ENCODE measurements around the gene WDPCP.

Gene WDPCP

DNA sequence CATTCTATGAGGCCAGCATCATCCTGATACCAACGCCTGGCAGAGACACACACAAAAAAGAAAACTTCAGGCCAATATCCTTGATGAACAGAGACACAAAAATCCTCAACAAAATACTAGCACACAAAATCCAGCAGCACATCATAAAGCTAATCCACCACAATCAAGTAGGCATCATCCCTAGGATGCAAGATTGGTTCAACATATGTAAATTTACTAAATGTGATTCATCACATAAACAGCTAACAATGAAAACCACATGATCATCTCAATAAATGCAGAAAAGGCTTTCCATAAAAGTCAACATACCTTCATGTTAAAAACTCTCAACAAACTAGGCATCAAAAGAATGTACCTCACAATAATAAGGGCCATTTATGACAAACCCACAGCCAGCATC lies 65.3 kb downstream of the WDPCP start:
- no peak overlapping the region for H3K27ac ChIP-seq (ENCODE audit: poor library complexity, severe bottlenecking)
- peaks cover 6% of the 10 kb centered on the region for H3K9me3 ChIP-seq (ENCODE audit: severe bottlenecking)
- H3K27me3 ChIP-seq (ENCODE audit: insufficient read depth, poor library complexity, severe bottlenecking), result no peaks in the 10 kb centered on the region
- ATAC-seq (ENCODE audit: low read depth), result no peak
- no peaks in the 10 kb centered on the region for H3K36me3 ChIP-seq (ENCODE audit: low read depth)
- no peak for TF ChIP-seq CTCF (IDR thresholded peaks at IDR 0.05; ENCODE audit: poor library complexity, severe bottlenecking)
- H3K4me3 ChIP-seq (ENCODE audit: severe bottlenecking), result no peak overlapping the region
- no peaks in the 10 kb centered on the region for H3K4me1 ChIP-seq (ENCODE audit: insufficient read depth, poor library complexity, severe bottlenecking)
- DNase-seq (ENCODE audit: low spot score), result no peak

- H3K36me3 ChIP-seq (ENCODE audit: low read depth), result no peaks in the 10 kb centered on the region
- H3K4me3 ChIP-seq (ENCODE audit: severe bottlenecking), result no peak overlapping the region
- no peaks in the 10 kb centered on the region for H3K4me1 ChIP-seq (ENCODE audit: insufficient read depth, poor library complexity, severe bottlenecking)
- ATAC-seq (ENCODE audit: low read depth) (no peak), DNase-seq (ENCODE audit: low spot score) (no peak)
- no peaks in the 10 kb centered on the region for H3K27me3 ChIP-seq (ENCODE audit: insufficient read depth, poor library complexity, severe bottlenecking)
- TF ChIP-seq CTCF (IDR thresholded peaks at IDR 0.05; ENCODE audit: poor library complexity, severe bottlenecking), result no peak
- peaks cover 6% of the 10 kb centered on the region for H3K9me3 ChIP-seq (ENCODE audit: severe bottlenecking)
- no peak overlapping the region for H3K27ac ChIP-seq (ENCODE audit: poor library complexity, severe bottlenecking)
Observed at GRCh38 chr2:63520793-63521192, 67.5 kb downstream of the WDPCP start.

- no peak for ATAC-seq (ENCODE audit: low read depth)
Observed at GRCh38 chr2:63514781-63515180, 73.5 kb downstream of the WDPCP start.

DNA sequence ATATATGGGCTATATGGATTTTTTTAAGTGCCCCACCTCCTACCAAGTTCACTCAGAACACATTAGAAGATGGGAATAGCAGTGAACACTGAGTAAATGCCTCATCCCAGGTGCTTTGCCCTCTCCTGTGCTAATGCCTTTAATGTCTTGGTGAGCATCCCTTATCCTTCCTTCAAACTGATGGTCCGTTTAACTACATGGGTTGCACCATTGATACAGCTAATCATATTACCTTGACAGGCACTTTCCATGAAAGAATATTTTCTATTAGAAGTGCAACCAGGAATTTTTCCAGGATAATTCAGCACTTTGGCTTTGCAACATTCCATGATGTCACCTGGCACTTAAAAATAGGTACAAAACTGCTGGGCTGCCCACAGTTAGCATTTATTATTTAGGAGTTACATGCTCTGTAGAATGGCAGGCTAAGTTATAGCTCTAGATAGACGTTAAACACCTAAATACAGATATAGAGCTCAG lies 74.0 kb downstream of the WDPCP start:
- no peak for DNase-seq (ENCODE audit: low spot score)
- no peak overlapping the region for H3K27ac ChIP-seq (ENCODE audit: poor library complexity, severe bottlenecking)
- no peaks in the 10 kb centered on the region for H3K9me3 ChIP-seq (ENCODE audit: severe bottlenecking)
- ATAC-seq (ENCODE audit: low read depth), result no peak
- H3K4me1 ChIP-seq (ENCODE audit: insufficient read depth, poor library complexity, severe bottlenecking), result no peaks in the 10 kb centered on the region
- no peaks in the 10 kb centered on the region for H3K36me3 ChIP-seq (ENCODE audit: low read depth)
- no peak for TF ChIP-seq CTCF (IDR thresholded peaks at IDR 0.05; ENCODE audit: poor library complexity, severe bottlenecking)
- H3K27me3 ChIP-seq (ENCODE audit: insufficient read depth, poor library complexity, severe bottlenecking), result no peaks in the 10 kb centered on the region
- no peak overlapping the region for H3K4me3 ChIP-seq (ENCODE audit: severe bottlenecking)

More at GRCh38 chr2:63514781-63515180, 73.5 kb downstream of the WDPCP start:
- no peaks in the 10 kb centered on the region for H3K27me3 ChIP-seq (ENCODE audit: insufficient read depth, poor library complexity, severe bottlenecking)
- H3K36me3 ChIP-seq (ENCODE audit: low read depth), result no peaks in the 10 kb centered on the region
- no peaks in the 10 kb centered on the region for H3K4me1 ChIP-seq (ENCODE audit: insufficient read depth, poor library complexity, severe bottlenecking)
- H3K4me3 ChIP-seq (ENCODE audit: severe bottlenecking), result no peak overlapping the region
- DNase-seq (ENCODE audit: low spot score), result no peak
- no peaks in the 10 kb centered on the region for H3K9me3 ChIP-seq (ENCODE audit: severe bottlenecking)
- TF ChIP-seq CTCF (IDR thresholded peaks at IDR 0.05; ENCODE audit: poor library complexity, severe bottlenecking), result no peak
- no peak overlapping the region for H3K27ac ChIP-seq (ENCODE audit: poor library complexity, severe bottlenecking)

DNA sequence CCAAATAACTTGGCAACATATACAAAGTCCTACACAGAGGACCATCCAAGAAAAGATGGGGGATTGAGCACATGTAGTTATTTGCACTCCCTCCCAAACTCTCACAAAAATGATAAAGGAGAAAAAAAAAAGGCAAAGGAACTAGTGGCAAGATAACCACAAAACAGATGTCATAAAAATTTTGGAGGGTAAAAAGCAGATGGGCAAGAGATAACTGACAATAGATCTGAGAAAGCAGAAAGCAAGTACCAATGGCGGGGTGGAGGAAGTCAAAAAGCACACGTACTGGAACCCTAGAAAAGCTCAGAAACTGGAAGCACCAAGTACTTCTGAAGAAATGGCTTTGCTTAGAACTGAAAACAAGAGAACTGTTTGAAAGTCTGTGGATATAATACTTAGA lies 82.0 kb downstream of the WDPCP start:
- Histone ChIP-seq H3K27ac (ENCODE audit: poor library complexity, severe bottlenecking) (no peak overlapping the region), H3K36me3 (ENCODE audit: low read depth) (no peaks in the 10 kb centered on the region), H3K9me3 (ENCODE audit: severe bottlenecking) (no peaks in the 10 kb centered on the region), H3K27me3 (ENCODE audit: insufficient read depth, poor library complexity, severe bottlenecking) (no peaks in the 10 kb centered on the region), H3K4me3 (ENCODE audit: severe bottlenecking) (no peak overlapping the region), H3K4me1 (ENCODE audit: insufficient read depth, poor library complexity, severe bottlenecking) (no peaks in the 10 kb centered on the region)
- DNase-seq (ENCODE audit: low spot score) (no peak), ATAC-seq (ENCODE audit: low read depth) (no peak)
- no peak for TF ChIP-seq CTCF (IDR thresholded peaks at IDR 0.05; ENCODE audit: poor library complexity, severe bottlenecking)

All from RWPE2 (cell line).